Stimulated activated CD4-positive, alpha-beta T cell treated with anti-CD3 and anti-CD28 coated beads, TNF-alpha, amount 100 ng/mL, for 24 hours (primary cell): Measurements from ENCODE around the gene CSNK1G1.
"Not testable (repeated sequence)": the region's sequence is repeated elsewhere in the genome, so short reads cannot be mapped to it uniquely, and the experiment has no call there.

Experiments
- DNase-seq, 3 experiments: peaks; one replicate each; pipeline ENCODE4 v3.0.0-alpha.2; 2020; ENCODE audit warnings: low read depth in 3 of 3

The CSNK1G1 gene

DNA sequence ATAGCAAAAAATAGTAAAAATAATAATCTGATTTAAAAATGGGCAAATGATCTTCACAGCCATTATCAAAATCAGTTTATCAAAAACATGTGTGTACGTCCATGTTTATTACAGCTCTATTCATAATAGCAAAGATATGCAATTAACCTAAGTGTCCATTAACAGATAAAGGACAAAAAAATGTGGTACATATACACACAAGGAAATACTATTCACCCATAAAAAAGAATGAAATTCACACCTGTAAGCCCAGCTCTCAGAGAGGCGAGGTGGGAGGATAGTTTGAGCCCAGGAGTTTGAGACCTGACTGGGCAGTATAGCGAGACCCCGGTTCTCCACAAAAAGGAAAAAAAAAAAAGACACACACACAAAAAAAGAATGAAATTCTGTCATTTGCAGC lies 110.6 kb downstream of the CSNK1G1 start:
- no peak for DNase-seq

- DNase-seq: no peak
Measured at GRCh38 chr15:64237677-64238076, 118.3 kb downstream of the CSNK1G1 start.

DNA sequence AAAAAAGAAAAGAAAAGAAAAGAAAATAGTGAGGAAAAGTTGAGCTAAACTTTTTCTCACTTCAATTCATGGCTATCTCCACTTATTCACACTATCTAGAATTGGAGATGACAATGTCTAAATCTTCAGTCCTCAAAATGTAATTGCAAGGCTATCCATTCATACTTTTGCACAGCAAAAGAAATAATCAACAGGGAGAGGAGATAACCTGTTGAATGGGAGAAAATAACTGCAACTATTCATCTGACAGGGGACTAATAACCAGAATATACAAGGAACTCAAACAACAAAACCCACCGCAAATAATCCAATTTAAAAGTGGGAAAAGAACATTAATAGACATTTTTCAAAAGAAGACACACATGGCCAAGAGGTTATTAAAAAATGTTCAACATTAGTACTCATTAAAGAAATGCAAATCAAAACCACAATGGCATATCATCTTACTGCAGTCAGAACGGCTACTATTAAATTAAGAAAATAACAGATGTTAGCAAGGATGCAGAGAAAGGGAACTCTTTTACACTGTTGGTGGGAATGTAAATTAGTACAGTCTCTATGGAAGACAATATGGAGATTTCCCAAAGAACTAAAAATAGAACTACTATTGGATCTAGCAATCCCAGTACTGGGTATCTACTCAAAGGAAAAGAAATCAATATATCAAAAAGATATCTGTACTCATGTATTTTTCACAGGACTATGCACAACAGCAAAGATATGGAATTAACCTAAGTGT lies 119.6 kb downstream of the CSNK1G1 start:
- DNase-seq: no peak

- DNase-seq: no peak
Measured at GRCh38 chr15:64235552-64235951, 120.4 kb downstream of the CSNK1G1 start.

DNA sequence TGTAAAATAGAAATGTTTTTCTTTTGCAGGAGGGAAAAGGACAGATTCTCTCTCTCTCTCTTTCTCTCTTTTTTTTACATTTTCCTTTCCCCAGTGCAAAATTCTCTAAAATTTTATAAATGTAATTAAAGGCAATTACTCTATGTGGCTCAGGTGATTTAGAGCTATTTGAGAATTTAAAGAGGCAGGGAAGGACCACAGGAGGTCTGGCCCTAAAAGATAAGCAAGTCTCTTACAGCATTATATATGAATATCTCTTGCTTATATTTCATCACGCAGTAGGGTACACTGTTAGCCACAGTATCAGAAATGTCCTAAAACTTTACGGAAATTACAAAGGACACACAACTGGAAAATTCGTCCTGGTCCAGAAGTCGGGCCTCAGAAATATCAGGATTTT lies 122.7 kb downstream of the CSNK1G1 start:
- no peak for DNase-seq

- no peak for DNase-seq
Measured at GRCh38 chr15:64232400-64232799, 123.6 kb downstream of the CSNK1G1 start.

GRCh38 chr15:64229129-64229724 lies 126.7 kb downstream of the CSNK1G1 start:
- DNase-seq: no peak

- DNase-seq: no peak
Measured at GRCh38 chr15:64225804-64226203, 130.2 kb downstream of the CSNK1G1 start.

- DNase-seq: no peak
Measured at GRCh38 chr15:64224511-64224910, 131.5 kb downstream of the CSNK1G1 start.

DNA sequence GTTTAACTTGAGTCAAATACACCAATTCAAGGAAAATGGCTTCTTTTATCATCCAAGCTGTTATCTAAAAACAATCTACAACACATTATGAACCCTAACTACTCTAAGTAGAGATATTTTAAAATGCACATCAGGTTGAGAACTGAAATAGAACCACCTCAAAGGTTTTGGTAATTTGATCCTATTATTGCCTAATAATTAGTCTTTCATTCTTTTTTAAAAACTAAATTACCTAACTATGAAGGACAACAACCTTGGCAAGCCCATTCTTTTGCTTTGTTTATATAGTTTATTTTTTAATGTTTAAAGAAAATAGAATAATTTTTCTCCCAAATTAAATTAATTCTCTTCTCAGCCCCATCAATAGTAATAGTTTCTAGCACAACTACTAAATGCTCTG lies 132.1 kb downstream of the CSNK1G1 start:
- DNase-seq: no peak

DNA sequence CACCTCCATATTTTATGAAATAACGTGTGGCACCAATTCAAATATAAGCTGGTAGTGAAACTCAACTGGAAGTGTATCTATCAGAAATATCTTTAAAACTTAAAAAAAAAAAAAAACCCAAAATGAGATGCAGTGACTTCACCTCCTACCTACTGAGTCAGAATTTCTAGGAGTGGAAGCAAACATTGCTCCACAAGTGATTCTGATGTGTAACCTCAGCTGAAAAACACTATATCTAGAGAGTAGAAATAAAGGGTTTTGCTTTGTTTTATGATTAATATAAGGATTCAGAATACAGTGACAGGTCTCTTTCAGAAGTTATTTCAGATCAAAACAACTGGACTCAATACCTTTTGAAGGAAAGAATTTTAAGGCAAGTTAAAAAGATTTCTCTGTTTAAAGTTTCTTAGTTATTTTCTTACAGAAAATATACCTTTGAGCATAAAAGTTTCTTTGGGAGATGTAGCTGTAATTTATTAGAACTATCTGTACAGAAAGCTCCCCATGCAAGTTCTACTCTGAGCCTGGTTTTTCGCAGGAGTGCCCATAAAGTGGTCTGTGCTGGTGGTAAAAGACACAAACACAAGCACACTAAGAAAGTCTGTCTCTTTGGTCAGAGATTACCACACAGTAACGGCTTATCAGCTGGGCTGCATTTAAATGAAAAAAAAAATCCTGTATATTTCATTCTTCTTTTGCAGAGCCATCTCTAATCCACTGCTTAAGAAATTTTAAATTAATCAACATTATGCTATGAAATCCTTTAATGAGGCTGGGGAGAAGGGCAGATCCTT lies 133.2 kb downstream of the CSNK1G1 start:
- DNase-seq: no peak

DNA sequence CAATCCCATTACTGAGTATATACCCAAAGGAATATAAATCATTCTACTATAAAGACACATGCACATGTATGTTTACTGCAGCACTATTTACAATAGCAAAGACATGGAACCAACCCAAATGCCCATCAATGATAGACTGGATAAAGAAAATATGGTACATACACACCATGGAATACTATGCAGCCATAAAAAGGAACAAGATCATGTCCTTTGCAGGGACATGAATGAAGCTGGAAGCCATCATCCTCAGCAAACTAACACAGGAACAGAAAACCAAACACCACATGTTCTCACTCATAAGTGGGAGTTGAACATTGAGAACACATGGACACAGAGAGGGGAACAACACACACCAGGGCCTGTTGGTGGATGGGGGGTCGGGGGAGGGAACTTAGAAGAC lies 134.1 kb downstream of the CSNK1G1 start:
- DNase-seq: not testable (repeated sequence)

GRCh38 chr15:64217429-64217750 lies 138.6 kb downstream of the CSNK1G1 start:
- not testable (repeated sequence) for DNase-seq

DNA sequence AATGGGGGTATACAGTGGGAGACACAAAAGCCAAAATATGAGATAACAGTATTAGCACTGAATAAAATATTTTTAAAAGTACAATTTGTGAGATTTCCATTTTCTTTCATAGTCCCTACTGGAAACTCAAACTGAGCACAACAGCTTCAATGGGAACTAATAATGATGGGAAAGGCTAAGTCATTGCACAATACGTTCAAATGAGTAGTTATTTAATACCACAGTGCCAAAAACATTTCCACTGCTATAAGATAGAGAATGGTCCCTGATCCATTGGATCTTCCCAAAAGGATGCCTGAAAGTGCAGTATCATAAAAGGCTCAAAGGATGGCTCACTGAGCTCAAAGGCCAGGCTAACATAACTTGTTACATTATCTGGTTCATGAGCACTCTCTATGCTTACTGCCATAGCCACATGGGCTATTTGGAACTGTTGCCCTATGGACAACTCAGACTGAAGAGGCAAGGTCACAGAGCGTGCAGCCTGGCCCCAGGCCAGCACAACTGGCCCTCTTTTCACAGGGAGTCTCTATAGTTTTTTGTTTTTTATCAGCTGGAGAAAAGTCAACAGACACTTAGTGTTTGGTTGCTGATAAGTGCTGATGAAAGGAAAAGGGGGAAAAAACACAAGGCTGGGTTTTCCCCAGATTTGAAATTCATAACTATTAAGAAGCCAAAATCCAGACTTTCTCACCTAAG lies 139.1 kb downstream of the CSNK1G1 start:
- no peak for DNase-seq

- no peak for DNase-seq
Measured at GRCh38 chr15:64216196-64216595, 139.8 kb downstream of the CSNK1G1 start.

GRCh38 chr15:64213646-64214045 lies 142.3 kb downstream of the CSNK1G1 start:
- DNase-seq: no peak

DNA sequence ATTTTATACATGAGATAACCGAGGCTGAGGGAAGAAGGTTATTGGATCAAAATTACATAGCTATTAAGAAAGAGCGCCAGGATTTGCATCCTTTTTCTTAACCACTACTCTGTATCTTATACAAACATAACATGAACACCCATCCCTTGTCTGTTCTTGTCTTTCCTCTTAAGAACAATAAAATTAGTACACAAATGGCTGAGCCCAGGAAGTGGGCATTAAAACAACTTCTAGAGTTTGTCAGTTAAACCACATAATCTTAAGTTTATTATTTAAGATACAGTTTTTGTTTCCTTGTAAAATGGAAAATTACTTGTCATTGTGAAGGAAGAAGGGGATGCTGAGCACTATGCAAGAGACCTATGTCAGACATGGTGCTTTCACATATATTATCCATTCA lies 144.3 kb downstream of the CSNK1G1 start:
- no peak for DNase-seq

- no peak for DNase-seq
Measured at GRCh38 chr15:64210371-64210770, 145.6 kb downstream of the CSNK1G1 start.

- no peak for DNase-seq
Measured at GRCh38 chr15:64209680-64210334, 146.2 kb downstream of the CSNK1G1 start.

DNA sequence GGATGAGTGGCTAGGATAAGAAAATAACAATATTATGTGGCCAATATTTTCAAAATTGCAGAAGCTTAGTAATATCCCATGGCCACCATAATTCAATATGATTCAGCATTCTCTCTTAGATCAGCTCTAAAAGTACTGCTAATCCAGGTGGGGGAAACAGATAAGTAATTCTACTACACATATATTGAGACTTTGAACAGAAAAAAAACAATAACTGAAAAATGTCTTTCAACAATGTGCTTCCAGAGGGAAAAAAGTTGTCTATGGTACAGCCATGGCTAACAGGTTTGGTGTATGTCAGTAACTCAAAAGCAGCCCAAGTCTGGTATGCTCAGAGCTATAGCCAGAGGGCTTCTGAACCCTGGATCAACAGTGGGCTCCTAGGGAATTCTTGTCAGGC lies 150.8 kb downstream of the CSNK1G1 start:
- DNase-seq: no peak

DNA sequence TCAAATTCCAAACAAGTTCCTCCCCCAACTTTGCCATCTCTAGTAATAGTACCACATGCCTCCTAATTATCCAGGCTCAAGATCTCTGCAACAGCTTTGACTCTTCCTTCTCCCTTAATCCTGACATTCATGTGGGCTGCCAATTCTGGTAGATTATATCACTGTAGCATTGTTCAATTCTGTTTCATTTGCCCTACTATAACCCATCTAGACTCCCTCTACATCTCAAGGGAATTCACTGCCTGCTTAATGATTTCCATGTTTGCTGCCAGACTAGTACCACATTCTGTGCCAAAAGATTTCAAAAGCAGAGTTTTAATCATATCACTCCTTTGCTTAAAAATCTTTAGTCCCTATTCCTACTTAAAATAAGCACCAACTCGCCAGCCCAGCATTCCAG lies 158.5 kb downstream of the CSNK1G1 start:
- no peak for DNase-seq

DNA sequence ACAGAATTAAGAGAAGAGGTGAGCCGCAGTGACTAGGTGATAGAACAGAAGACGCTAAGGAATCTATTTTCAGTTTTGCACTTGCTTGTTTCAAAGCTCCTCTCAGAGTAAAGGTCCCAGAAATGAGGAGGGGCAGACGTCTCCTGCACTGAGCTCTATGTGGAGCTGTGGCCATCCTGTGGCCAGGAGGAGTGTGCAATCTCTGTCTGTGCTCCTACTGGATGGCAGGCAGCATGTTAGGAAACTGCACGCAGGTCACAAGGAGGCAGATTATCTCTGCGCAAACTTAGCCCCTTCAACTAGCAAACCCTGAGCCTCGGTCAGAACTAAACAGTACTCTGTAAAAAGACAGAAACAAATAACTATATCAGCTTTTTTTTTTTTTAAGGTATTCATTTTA lies 162.0 kb downstream of the CSNK1G1 start:
- DNase-seq: no peak
